Measurements from ENCODE around the gene PCDH8.

- TF ChIP-seq HDGF (IDR thresholded peaks at IDR 0.05; ENCODE audit: borderline replicate concordance): no peak
- TF ChIP-seq BHLHE40 (IDR thresholded peaks at IDR 0.05; ENCODE audit: borderline replicate concordance): no peak
- TF ChIP-seq LEF1 (IDR thresholded peaks at IDR 0.05; ENCODE audit: borderline replicate concordance): no peak
- TF ChIP-seq FOXM1 (IDR thresholded peaks at IDR 0.05; ENCODE audit: borderline replicate concordance): no peak
- TF ChIP-seq ARNT (IDR thresholded peaks at IDR 0.05): no peak
- no peak for TF ChIP-seq ELF4 (IDR thresholded peaks at IDR 0.05)
- no peak for TF ChIP-seq SUZ12 (IDR thresholded peaks at IDR 0.05)
- TF ChIP-seq SP1 (IDR thresholded peaks at IDR 0.05): no peak
- no peak for TF ChIP-seq L3MBTL2 (conservative IDR thresholded peaks at IDR 0.05)
Measured at GRCh38 chr13:52850396-52851136, 2.1 kb upstream of the PCDH8 start.

Measured in HEK293T (cell line).